Mesenchymal stem cell (in vitro differentiated cells and primary cell): Measurements from ENCODE around the gene DNPEP.
"Not testable (repeated sequence)": the region's sequence is repeated elsewhere in the genome, so short reads cannot be mapped to it uniquely, and the experiment has no call there.

Experiments used
- DNase-seq: peaks from one replicate; pipeline ENCODE4 v3.0.0-alpha.2; 2013
- H2AFZ ChIP-seq: one replicate; pipeline ENCODE4 v1.6.1; 2013; ENCODE audit warnings: low read depth, mild to moderate bottlenecking, control low read depth, inconsistent platforms, low read length, moderate library complexity
- H2AK5ac ChIP-seq: 2 replicates; pipeline ENCODE4 v1.6.1; 2013; ENCODE audit warnings: low read length, moderate library complexity, mild to moderate bottlenecking, inconsistent platforms; ENCODE audit not compliant: severe bottlenecking
- H2BK120ac ChIP-seq: one replicate; pipeline ENCODE4 v1.6.1; 2013; ENCODE audit warnings: low read depth, mild to moderate bottlenecking, inconsistent platforms, low read length, moderate library complexity
- H2BK12ac ChIP-seq, 2 experiments: one replicate each; pipeline ENCODE4 v1.6.1; 2013; ENCODE audit warnings: inconsistent platforms in 2 of 2, low read length in 2 of 2, mild to moderate bottlenecking in 2 of 2, moderate library complexity in 2 of 2, control low read depth in 1 of 2
- H2BK15ac ChIP-seq: one replicate; pipeline ENCODE4 v1.6.1; 2013; ENCODE audit warnings: mild to moderate bottlenecking, low read depth, inconsistent platforms; ENCODE audit not compliant: poor library complexity, severe bottlenecking
- H2BK5ac ChIP-seq: 2 replicates; pipeline ENCODE4 v1.6.1; 2013; ENCODE audit warnings: low read depth, mild to moderate bottlenecking, low read length, control low read depth, inconsistent platforms; ENCODE audit not compliant: poor library complexity, severe bottlenecking
- H3K14ac ChIP-seq, 2 experiments: one replicate each; pipeline ENCODE4 v1.6.1; 2013; ENCODE audit warnings: inconsistent platforms in 2 of 2, low read length in 2 of 2, control low read depth in 1 of 2, mild to moderate bottlenecking in 1 of 2, moderate library complexity in 1 of 2
- H3K18ac ChIP-seq, 2 experiments: one replicate each; pipeline ENCODE4 v1.6.1; 2013; ENCODE audit warnings: inconsistent platforms in 2 of 2, low read length in 2 of 2, control low read depth in 1 of 2, low read depth in 1 of 2, mild to moderate bottlenecking in 1 of 2
- H3K23ac ChIP-seq, 2 experiments: one replicate each; pipeline ENCODE4 v1.6.1; 2013; ENCODE audit warnings: inconsistent platforms in 2 of 2, low read length in 2 of 2, mild to moderate bottlenecking in 2 of 2, moderate library complexity in 2 of 2, control low read depth in 1 of 2
- H3K27ac ChIP-seq: 2 replicates; pipeline ENCODE4 v1.5.1; 2013; ENCODE audit warnings: mild to moderate bottlenecking, moderate library complexity, low read length, control low read depth, inconsistent platforms; ENCODE audit not compliant: poor library complexity, severe bottlenecking
- H3K27me3 ChIP-seq, 2 experiments: 2 replicates each; pipeline versions ENCODE4 v1.6.1 to v1.7.0; 2013; ENCODE audit warnings: low read length in 2 of 2, mild to moderate bottlenecking in 2 of 2, moderate library complexity in 2 of 2, control low read depth in 1 of 2, inconsistent platforms in 1 of 2; ENCODE audit not compliant: control insufficient read depth in 1 of 2, insufficient read depth in 1 of 2
- H3K36me3 ChIP-seq, 2 experiments: 2 replicates each; pipeline versions ENCODE4 v1.6.1 to v1.7.0; 2013; ENCODE audit warnings: low read length in 2 of 2, control low read depth in 1 of 2, inconsistent platforms in 1 of 2, low read depth in 1 of 2, mild to moderate bottlenecking in 1 of 2; ENCODE audit not compliant: insufficient read depth in 2 of 2, control insufficient read depth in 1 of 2
- H3K4ac ChIP-seq, 2 experiments: one replicate each; pipeline ENCODE4 v1.6.1; 2013; ENCODE audit warnings: inconsistent platforms in 2 of 2, low read length in 2 of 2, mild to moderate bottlenecking in 2 of 2, moderate library complexity in 2 of 2, control low read depth in 1 of 2, low read depth in 1 of 2
- H3K4me1 ChIP-seq: 2 replicates; pipeline ENCODE4 v1.6.1; 2013; ENCODE audit warnings: low read depth, low read length, control low read depth; ENCODE audit not compliant: control insufficient read depth, insufficient read depth
- H3K4me2 ChIP-seq: 2 replicates; pipeline ENCODE4 v1.6.1; 2013; ENCODE audit warnings: low read length, mild to moderate bottlenecking, inconsistent platforms; ENCODE audit not compliant: poor library complexity, severe bottlenecking
- H3K4me3 ChIP-seq, 2 experiments: 2 replicates each; pipeline versions ENCODE4 v1.5.1 to v1.7.0; 2013; ENCODE audit warnings: low read length in 2 of 2, mild to moderate bottlenecking in 2 of 2, control low read depth in 1 of 2, low read depth in 1 of 2; ENCODE audit not compliant: insufficient read depth in 1 of 2
- H3K79me1 ChIP-seq: replicated peaks from 2 replicates; pipeline ENCODE4 v1.6.1; 2013; ENCODE audit warnings: mild to moderate bottlenecking, control low read depth, low read length, inconsistent platforms; ENCODE audit not compliant: poor library complexity, severe bottlenecking
- H3K9ac ChIP-seq: 2 replicates; pipeline ENCODE4 v1.7.0; 2013; ENCODE audit warnings: mild to moderate bottlenecking, low read length, moderate library complexity
- H3K9me3 ChIP-seq: 2 replicates; pipeline ENCODE4 v1.7.0; 2013; ENCODE audit warnings: mild to moderate bottlenecking, low read length; ENCODE audit not compliant: control insufficient read depth
- H4K8ac ChIP-seq: one replicate; pipeline ENCODE4 v1.6.1; 2013; ENCODE audit warnings: inconsistent platforms, mild to moderate bottlenecking, low read length, moderate library complexity
- H4K91ac ChIP-seq: one replicate; pipeline ENCODE4 v1.6.1; 2013; ENCODE audit warnings: mild to moderate bottlenecking, low read length, inconsistent platforms
- WGBS: methylation state at CpG from one replicate; pipeline ENCODE4 v1.1.7; 2013; ENCODE audit warnings: mixed read lengths; 5-methylcytosine and 5-hydroxymethylcytosine counted together

DNPEP gene

DNA sequence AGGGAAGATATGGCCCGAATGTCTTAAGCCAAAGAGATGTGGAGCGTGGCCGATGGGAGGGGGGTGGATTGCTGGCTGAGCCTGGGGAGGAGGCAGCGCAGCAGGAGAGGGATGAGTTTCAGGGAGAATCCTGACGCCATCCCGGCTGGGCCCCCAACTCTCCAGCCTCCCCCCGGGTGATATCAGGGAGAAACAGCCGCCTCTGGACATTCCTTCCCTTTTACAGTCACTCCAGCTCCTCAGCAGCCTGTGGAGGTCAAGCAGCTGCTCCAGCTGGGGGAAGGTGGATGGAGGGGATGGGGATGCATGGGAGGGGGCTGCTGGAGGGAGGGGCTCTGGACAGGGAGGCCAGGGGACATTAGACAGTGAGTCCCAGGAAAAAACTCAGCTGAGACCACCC lies 20.9 kb upstream of the DNPEP start:
- Histone ChIP-seq H2BK5ac (no peak overlapping the region), H3K79me1 (no peaks in the 10 kb centered on the region), H3K9ac (no peak overlapping the region), H3K4me1 (peaks cover 28% of the 10 kb centered on the region), H2AK5ac (no peak overlapping the region), H4K8ac (no peak overlapping the region), H3K14ac (no peak overlapping the region), H3K36me3 (no peaks in the 10 kb centered on the region), H3K9me3 (peaks cover 16% of the 10 kb centered on the region), H3K4me3 (no peak overlapping the region), H2AFZ (no peak overlapping the region), H3K18ac (no peak overlapping the region), H3K27me3 (no peaks in the 10 kb centered on the region), H3K23ac (no peak overlapping the region), H4K91ac (no peak overlapping the region), H3K4me2 (no peak overlapping the region), H2BK12ac (peak overlapping the region in 1 of 2 experiments; percentile 29), H3K4ac (no peak overlapping the region), H3K27ac (peak overlapping the region; percentile 24), H2BK120ac (no peak overlapping the region), H2BK15ac (no peak overlapping the region)
- DNase-seq = no peak
- WGBS = 100% methylated on average over 3 of the region's 8 CpGs

DNA sequence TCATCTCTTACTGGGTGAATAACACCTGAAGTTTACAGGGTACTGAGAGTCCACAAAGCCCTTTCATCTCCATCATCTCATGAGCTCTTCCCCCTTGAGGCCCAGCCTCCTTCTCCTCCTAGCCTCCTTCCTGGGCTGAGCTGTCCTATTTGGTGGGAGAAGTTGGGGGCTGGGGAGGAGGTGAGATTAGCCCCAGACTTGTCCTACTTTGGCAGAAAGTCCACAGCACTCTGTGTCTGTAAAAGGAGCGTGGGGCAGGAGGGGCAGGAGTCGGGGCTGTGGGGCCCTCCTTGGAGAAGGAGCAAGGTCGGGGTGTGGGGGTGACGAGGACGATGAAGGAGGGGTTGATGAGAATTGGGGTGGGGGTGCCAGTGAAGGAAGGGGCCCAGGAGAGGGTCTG lies 20.5 kb upstream of the DNPEP start:
- no peak for DNase-seq
- Histone ChIP-seq H2BK12ac (peak overlapping the region in 1 of 2 experiments; percentile 79), H3K27ac (peak overlapping the region; percentile 8), H2BK5ac (no peak overlapping the region), H2AFZ (no peak overlapping the region), H3K36me3 (no peaks in the 10 kb centered on the region), H3K4ac (no peak overlapping the region), H3K9me3 (peaks cover 13% of the 10 kb centered on the region), H3K18ac (peak overlapping the region in 1 of 2 experiments; percentile 50), H4K91ac (no peak overlapping the region), H3K9ac (no peak overlapping the region), H3K27me3 (no peaks in the 10 kb centered on the region), H2AK5ac (peak overlapping the region; percentile 87), H2BK15ac (peak overlapping the region; percentile 1), H3K4me2 (no peak overlapping the region), H3K23ac (no peak overlapping the region), H4K8ac (no peak overlapping the region), H3K14ac (no peak overlapping the region), H3K79me1 (no peaks in the 10 kb centered on the region), H2BK120ac (no peak overlapping the region), H3K4me1 (peaks cover 28% of the 10 kb centered on the region), H3K4me3 (no peak overlapping the region)
- 94% methylated on average over 5 of the region's 5 CpGs for WGBS

DNA sequence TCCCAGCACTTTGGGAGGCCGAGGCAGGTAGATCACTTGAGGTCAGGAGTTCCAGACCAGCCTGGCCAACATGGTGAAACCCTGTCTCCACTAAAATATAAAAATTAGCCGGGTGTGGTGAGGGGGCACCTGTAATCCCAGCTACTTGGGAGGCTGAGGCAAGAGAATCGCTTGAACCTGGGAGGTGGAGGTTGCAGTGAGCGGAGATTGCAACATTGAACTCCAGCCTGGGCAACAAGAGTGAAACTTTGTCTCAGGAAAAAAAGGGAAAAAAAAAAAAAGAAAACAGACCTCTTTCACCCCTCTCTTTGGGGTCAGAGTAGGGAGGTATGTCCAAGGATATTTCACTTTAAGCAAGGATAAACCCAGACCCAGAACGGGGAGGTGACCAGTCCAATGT lies 19.6 kb upstream of the DNPEP start:
- H3K4me3 ChIP-seq, H3K14ac ChIP-seq, H3K27me3 ChIP-seq, H3K9ac ChIP-seq, H3K36me3 ChIP-seq, H3K4ac ChIP-seq, H4K8ac ChIP-seq, H3K23ac ChIP-seq, H3K79me1 ChIP-seq, H3K4me2 ChIP-seq, H3K9me3 ChIP-seq, H3K18ac ChIP-seq, H2BK5ac ChIP-seq, H4K91ac ChIP-seq, H2AFZ ChIP-seq, H2BK120ac ChIP-seq, DNase-seq: not testable (repeated sequence)
- Histone ChIP-seq H2BK12ac (peak overlapping the region; percentile 10 to 32), H3K27ac (peak overlapping the region; percentile 30), H3K4me1 (peaks cover 28% of the 10 kb centered on the region), H2BK15ac (peak overlapping the region; percentile 4), H2AK5ac (peak overlapping the region; percentile 87)
- WGBS = 89% methylated on average over 3 of the region's 5 CpGs

DNA sequence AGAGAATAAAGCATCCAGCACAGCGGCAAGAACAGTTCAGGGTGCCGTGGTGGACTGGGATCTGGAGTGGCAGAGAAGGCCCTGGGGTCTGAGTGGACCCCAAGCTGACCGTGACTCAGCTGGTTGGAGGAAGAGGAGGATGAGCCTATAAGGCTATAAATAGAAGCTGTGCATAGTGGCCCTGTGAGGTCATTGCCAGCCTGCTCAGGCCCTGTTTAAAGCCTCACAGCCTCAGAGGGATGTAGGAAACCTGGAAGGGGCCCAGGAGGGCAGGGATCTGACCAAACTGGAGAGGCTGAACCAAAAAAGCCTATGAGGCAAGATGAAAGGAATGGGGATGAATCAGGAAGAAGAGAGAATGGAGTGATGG lies 19.1 kb upstream of the DNPEP start:
- no peaks in the 10 kb centered on the region for H3K36me3 ChIP-seq
- H3K27me3 ChIP-seq = no peaks in the 10 kb centered on the region
- peaks cover 4% of the 10 kb centered on the region for H3K9me3 ChIP-seq
- H3K14ac ChIP-seq = no peak overlapping the region
- H3K4ac ChIP-seq = peak overlapping the region; percentile 55 to 86
- DNase-seq = peak; percentile 93
- H3K9ac ChIP-seq = peak overlapping the region; percentile 71
- no peak overlapping the region for H3K4me3 ChIP-seq
- no peak overlapping the region for H2BK5ac ChIP-seq
- H3K79me1 ChIP-seq = no peaks in the 10 kb centered on the region
- H2BK15ac ChIP-seq = no peak overlapping the region
- H2BK120ac ChIP-seq = peak overlapping the region; percentile 65
- WGBS = 33% methylated on average over 3 of the region's 3 CpGs
- H3K18ac ChIP-seq = peak overlapping the region; percentile 45 to 68
- H3K23ac ChIP-seq = peak overlapping the region in 1 of 2 experiments; percentile 44
- peak overlapping the region; percentile 67 for H3K27ac ChIP-seq
- H2BK12ac ChIP-seq = peak overlapping the region; percentile 57 to 65
- peak overlapping the region; percentile 92 for H2AK5ac ChIP-seq
- H4K91ac ChIP-seq = peak overlapping the region; percentile 71
- H3K4me2 ChIP-seq = no peak overlapping the region
- peak overlapping the region; percentile 55 for H4K8ac ChIP-seq
- peaks cover 28% of the 10 kb centered on the region for H3K4me1 ChIP-seq
- no peak overlapping the region for H2AFZ ChIP-seq
